Testis (tissue), 2 donors: Measurements from ENCODE around the gene COL6A2.

Experiments used
- POLR2A ChIP-seq: fragments of 450-650 bp; IDR thresholded peaks from one replicate; pipeline ENCODE4 v1.6.1; 2017; ENCODE audit warnings: antibody characterized with exemption, mild to moderate bottlenecking, moderate library complexity
- TF ChIP-seq, protein P1 (sequence below), 3 experiments: fragments of 450-650 bp in 2 of 3; fragments of 200-600 bp in 1 of 3; sonication (generic) in 1 of 3; IDR thresholded peaks; one replicate each; pipeline ENCODE4 v1.5.1; 2016 to 2019; ENCODE audit warnings: antibody characterized with exemption in 3 of 3, mild to moderate bottlenecking in 2 of 3, moderate library complexity in 1 of 3

DNA sequence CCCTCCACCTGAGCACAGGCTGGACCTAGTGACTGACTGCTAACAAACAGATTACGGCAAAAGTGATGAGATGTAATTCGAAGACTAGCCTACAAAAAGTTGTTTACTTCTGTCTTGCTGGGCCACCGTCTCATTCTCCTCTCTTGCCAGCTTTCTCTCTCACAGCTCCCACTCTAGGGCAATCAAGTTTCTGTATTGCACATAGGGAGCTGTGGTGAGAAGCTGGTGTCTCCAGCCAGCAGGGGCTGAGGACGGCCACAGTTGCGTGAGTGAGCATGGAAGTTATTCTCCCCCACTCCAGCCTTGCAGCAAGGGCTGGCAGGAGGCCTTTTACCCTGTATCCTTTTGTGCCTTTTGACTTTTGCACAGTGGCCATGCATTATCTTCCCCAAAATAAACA lies 8.6 kb upstream of the COL6A2 start:
- no peak for TF ChIP-seq POLR2A
- TF ChIP-seq, protein P1, sequence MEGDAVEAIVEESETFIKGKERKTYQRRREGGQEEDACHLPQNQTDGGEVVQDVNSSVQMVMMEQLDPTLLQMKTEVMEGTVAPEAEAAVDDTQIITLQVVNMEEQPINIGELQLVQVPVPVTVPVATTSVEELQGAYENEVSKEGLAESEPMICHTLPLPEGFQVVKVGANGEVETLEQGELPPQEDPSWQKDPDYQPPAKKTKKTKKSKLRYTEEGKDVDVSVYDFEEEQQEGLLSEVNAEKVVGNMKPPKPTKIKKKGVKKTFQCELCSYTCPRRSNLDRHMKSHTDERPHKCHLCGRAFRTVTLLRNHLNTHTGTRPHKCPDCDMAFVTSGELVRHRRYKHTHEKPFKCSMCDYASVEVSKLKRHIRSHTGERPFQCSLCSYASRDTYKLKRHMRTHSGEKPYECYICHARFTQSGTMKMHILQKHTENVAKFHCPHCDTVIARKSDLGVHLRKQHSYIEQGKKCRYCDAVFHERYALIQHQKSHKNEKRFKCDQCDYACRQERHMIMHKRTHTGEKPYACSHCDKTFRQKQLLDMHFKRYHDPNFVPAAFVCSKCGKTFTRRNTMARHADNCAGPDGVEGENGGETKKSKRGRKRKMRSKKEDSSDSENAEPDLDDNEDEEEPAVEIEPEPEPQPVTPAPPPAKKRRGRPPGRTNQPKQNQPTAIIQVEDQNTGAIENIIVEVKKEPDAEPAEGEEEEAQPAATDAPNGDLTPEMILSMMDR (IDR thresholded peaks at IDR 0.05): no peak
